HEK293T (cell line): ENCODE data around the gene ADAMTS18.

Experiments
- CTCF ChIA-PET: fragments of 350-600 bp; formaldehyde crosslinking; extraction: SDS; loops from one replicate; lab custom pipeline; 2021; ENCODE audit warnings: antibody characterized with exemption, inconsistent platforms; lab: Yijun Ruan, JAX
- POLR2A ChIA-PET: fragments of 350-600 bp; formaldehyde crosslinking; extraction: SDS; loops from one replicate; lab custom pipeline; 2020; ENCODE audit warnings: antibody characterized with exemption, inconsistent platforms; lab: Yijun Ruan, JAX
- DNase-seq: peaks from one replicate; pipeline ENCODE4 v3.0.0; 2012; ENCODE audit warnings: mixed read lengths; ENCODE audit errors: extremely low spot score
- ARNT ChIP-seq: fragments of 450-650 bp; IDR thresholded peaks from 2 replicates; pipeline ENCODE4 v1.6.1; 2017; ENCODE audit warnings: mild to moderate bottlenecking
- BHLHE40 ChIP-seq: fragments of 450-650 bp; IDR thresholded peaks from 2 replicates; pipeline ENCODE4 v1.6.1; 2016; ENCODE audit warnings: mild to moderate bottlenecking, moderate library complexity, borderline replicate concordance
- CTBP1 ChIP-seq: fragments of 450-650 bp; IDR thresholded peaks from 2 replicates; pipeline ENCODE4 v1.6.1; 2016; ENCODE audit warnings: borderline replicate concordance
- ELF4 ChIP-seq: fragments of 450-650 bp; IDR thresholded peaks from 2 replicates; pipeline ENCODE4 v1.6.1; 2017; ENCODE audit warnings: antibody characterized with exemption
- FOXA1 ChIP-seq: fragments of 450-650 bp; IDR thresholded peaks from 2 replicates; pipeline ENCODE4 v1.6.1; 2016; ENCODE audit warnings: mild to moderate bottlenecking
- FOXK2 ChIP-seq: fragments of 450-650 bp; IDR thresholded peaks from 2 replicates; pipeline ENCODE4 v1.6.1; 2016; ENCODE audit warnings: mild to moderate bottlenecking
- FOXM1 ChIP-seq: fragments of 450-650 bp; IDR thresholded peaks from 2 replicates; pipeline ENCODE4 v1.6.1; 2017; ENCODE audit warnings: mild to moderate bottlenecking, borderline replicate concordance
- HDGF ChIP-seq: fragments of 450-650 bp; IDR thresholded peaks from 2 replicates; pipeline ENCODE4 v1.6.1; 2017; ENCODE audit warnings: antibody characterized with exemption, borderline replicate concordance
- L3MBTL2 ChIP-seq: fragments of 450-650 bp; conservative IDR thresholded peaks from 2 replicates; pipeline ENCODE4 v1.6.1; 2016; ENCODE audit warnings: mild to moderate bottlenecking
- LEF1 ChIP-seq: fragments of 450-650 bp; IDR thresholded peaks from 2 replicates; pipeline ENCODE4 v1.6.1; 2017; ENCODE audit warnings: mild to moderate bottlenecking, borderline replicate concordance
- NFRKB ChIP-seq: fragments of 450-650 bp; IDR thresholded peaks from 2 replicates; pipeline ENCODE4 v1.6.1; 2016; ENCODE audit warnings: mild to moderate bottlenecking, moderate library complexity
- PKNOX1 ChIP-seq: fragments of 450-650 bp; IDR thresholded peaks from 2 replicates; pipeline ENCODE4 v1.6.1; 2016
- SP1 ChIP-seq: fragments of 450-650 bp; IDR thresholded peaks from 2 replicates; pipeline ENCODE4 v1.6.1; 2017
- SUZ12 ChIP-seq: fragments of 450-650 bp; IDR thresholded peaks from 2 replicates; pipeline ENCODE4 v1.6.1; 2016; ENCODE audit warnings: mild to moderate bottlenecking
- TARDBP ChIP-seq: fragments of 450-650 bp; IDR thresholded peaks from 2 replicates; pipeline ENCODE4 v1.6.1; 2016
- ZNF384 ChIP-seq: fragments of 450-650 bp; IDR thresholded peaks from 2 replicates; pipeline ENCODE4 v1.6.1; 2016

ADAMTS18 gene

GRCh38 chr16:77404775-77405174 is 30.1 kb downstream of the ADAMTS18 start:
- ChIA-PET POLR2A (no interaction called here), CTCF (interaction anchor here (0.7 to 1.5 kb wide), 2 partner anchors 168 to 179 kb away, joined by 3 to 5 read pairs; no protein-coding TSS in a partner anchor)
- no peak for DNase-seq
- TF ChIP-seq ARNT (no peak), L3MBTL2 (no peak), FOXA1 (no peak), ELF4 (no peak), PKNOX1 (no peak), LEF1 (no peak), CTBP1 (no peak), NFRKB (no peak), TARDBP (no peak), SP1 (no peak), ZNF384 (no peak), SUZ12 (no peak), HDGF (no peak), FOXK2 (no peak), BHLHE40 (no peak), FOXM1 (no peak)

GRCh38 chr16:77403732-77404131 is 31.1 kb downstream of the ADAMTS18 start:
- DNase-seq: no peak

GRCh38 chr16:77402672-77403071 is 32.2 kb downstream of the ADAMTS18 start:
- no peak for TF ChIP-seq FOXK2
- TF ChIP-seq BHLHE40: no peak
- TF ChIP-seq SP1: no peak
- no peak for TF ChIP-seq CTBP1
- TF ChIP-seq LEF1: no peak
- no peak for TF ChIP-seq ELF4
- TF ChIP-seq FOXM1: no peak
- TF ChIP-seq FOXA1: no peak
- no peak for TF ChIP-seq HDGF
- TF ChIP-seq ZNF384: no peak
- POLR2A ChIA-PET: no interaction called here
- CTCF ChIA-PET: no interaction called here
- no peak for DNase-seq

More at GRCh38 chr16:77403732-77404131, 31.1 kb downstream of the ADAMTS18 start:
- TF ChIP-seq FOXK2: no peak
- no peak for TF ChIP-seq CTBP1
- TF ChIP-seq PKNOX1: no peak
- no peak for TF ChIP-seq LEF1
- no peak for TF ChIP-seq NFRKB
- TF ChIP-seq SUZ12: no peak
- no peak for TF ChIP-seq FOXA1
- ChIA-PET POLR2A (no interaction called here), CTCF (no interaction called here)

- CTCF ChIA-PET: no interaction called here
- no peak for DNase-seq
- POLR2A ChIA-PET: no interaction called here
- TF ChIP-seq SUZ12 (no peak), CTBP1 (no peak), LEF1 (no peak), L3MBTL2 (no peak), HDGF (no peak), ZNF384 (no peak), BHLHE40 (no peak), SP1 (no peak), PKNOX1 (no peak), ARNT (no peak), FOXA1 (no peak), FOXK2 (no peak), FOXM1 (no peak), ELF4 (no peak), NFRKB (no peak), TARDBP (no peak)
These were observed 32.7 kb downstream of the ADAMTS18 start for GRCh38 chr16:77402118-77402517.

GRCh38 chr16:77399546-77399945 is 35.3 kb downstream of the ADAMTS18 start:
- TF ChIP-seq ELF4 (no peak), PKNOX1 (no peak), FOXK2 (no peak), FOXA1 (no peak), SP1 (no peak), L3MBTL2 (no peak), LEF1 (no peak), BHLHE40 (no peak), SUZ12 (no peak)
- ChIA-PET CTCF (no interaction called here), POLR2A (no interaction called here)
- no peak for DNase-seq

GRCh38 chr16:77399066-77399465 is 35.8 kb downstream of the ADAMTS18 start:
- ChIA-PET POLR2A (no interaction called here), CTCF (no interaction called here)
- DNase-seq: no peak
- TF ChIP-seq BHLHE40: no peak
- TF ChIP-seq ZNF384: no peak
- TF ChIP-seq TARDBP: no peak
- TF ChIP-seq SUZ12: no peak
- no peak for TF ChIP-seq NFRKB
- TF ChIP-seq HDGF: no peak
- TF ChIP-seq ELF4: no peak
